ENCODE results near the gene WDR27.

The WDR27 gene

GRCh38 chr6:169416249-169416648, 285.6 kb downstream of the WDR27 start:
- H3K4me3 ChIP-seq (ENCODE audit: low read depth, low read length): no peak overlapping the region

GRCh38 chr6:169415179-169415578, 286.6 kb downstream of the WDR27 start:
- H3K4me3 ChIP-seq (ENCODE audit: low read depth, low read length): no peak overlapping the region

GRCh38 chr6:169411722-169412121, 290.1 kb downstream of the WDR27 start:
- no peak overlapping the region for H3K4me3 ChIP-seq (ENCODE audit: low read depth, low read length)

GRCh38 chr6:169411296-169411695, 290.5 kb downstream of the WDR27 start:
- H3K4me3 ChIP-seq (ENCODE audit: low read depth, low read length): no peak overlapping the region

GRCh38 chr6:169409742-169410312, 292.0 kb downstream of the WDR27 start:
- H3K4me3 ChIP-seq (ENCODE audit: low read depth, low read length): no peak overlapping the region

- no peak overlapping the region for H3K4me3 ChIP-seq (ENCODE audit: low read depth, low read length)
These were observed 294.5 kb downstream of the WDR27 start for GRCh38 chr6:169407325-169407724.

Data from iPS-11a (cell line).